HG03439 (cell line): ENCODE data around the gene BEGAIN.
"Not testable (repeated sequence)": the region's sequence is repeated elsewhere in the genome, so short reads cannot be mapped to it uniquely, and the experiment has no call there.

Experiments used
- ATAC-seq: cut with Tn5 transposase; IDR thresholded peaks from one replicate; pipeline ENCODE4 v1.9.1; 2021; ENCODE audit warnings: mild to moderate bottlenecking, moderate library complexity; ENCODE audit not compliant: unreplicated experiment

Gene BEGAIN

GRCh38 chr14:100525615-100526014, 61.6 kb downstream of the BEGAIN start:
- no peak for ATAC-seq

GRCh38 chr14:100524933-100525243, 62.3 kb downstream of the BEGAIN start:
- ATAC-seq: no peak

DNA sequence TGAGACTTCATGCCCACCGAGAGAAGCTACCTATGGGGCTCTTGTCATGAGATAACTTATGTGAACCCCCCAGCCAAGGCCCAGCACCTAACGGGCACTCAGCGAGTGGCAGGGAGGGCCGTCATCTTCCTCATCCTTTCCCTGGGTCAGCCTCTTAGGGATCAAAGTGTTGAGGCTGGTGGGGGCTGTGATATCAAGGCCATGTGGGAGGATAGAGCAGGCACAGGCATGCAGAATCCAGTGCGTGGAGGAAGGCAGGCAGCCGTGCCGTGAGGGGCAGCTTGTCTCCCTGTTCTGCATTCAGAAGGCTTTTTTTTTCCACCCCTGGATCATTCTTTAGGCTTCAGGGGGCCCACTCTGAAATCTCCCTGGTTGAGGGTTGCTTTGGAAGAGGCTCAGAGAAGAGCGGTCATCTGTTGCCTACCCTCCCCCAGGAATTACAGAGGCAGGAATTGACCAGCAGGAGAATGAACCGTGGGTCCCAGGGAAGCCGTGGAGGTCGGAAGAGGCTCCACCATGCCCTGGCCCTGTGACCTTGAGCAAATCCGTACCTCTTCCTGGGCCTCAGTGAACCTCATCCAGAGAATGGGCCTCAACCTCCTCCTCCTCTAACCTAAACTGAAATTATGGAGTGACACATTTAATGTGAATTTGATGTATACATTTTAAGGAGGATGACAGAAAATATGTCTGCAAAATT, 62.8 kb downstream of the BEGAIN start:
- ATAC-seq: no peak

GRCh38 chr14:100523843-100524169, 63.4 kb downstream of the BEGAIN start:
- no peak for ATAC-seq

- ATAC-seq: no peak
Measured at GRCh38 chr14:100523131-100523842, 63.9 kb downstream of the BEGAIN start.

GRCh38 chr14:100522616-100523099, 64.6 kb downstream of the BEGAIN start:
- no peak for ATAC-seq

DNA sequence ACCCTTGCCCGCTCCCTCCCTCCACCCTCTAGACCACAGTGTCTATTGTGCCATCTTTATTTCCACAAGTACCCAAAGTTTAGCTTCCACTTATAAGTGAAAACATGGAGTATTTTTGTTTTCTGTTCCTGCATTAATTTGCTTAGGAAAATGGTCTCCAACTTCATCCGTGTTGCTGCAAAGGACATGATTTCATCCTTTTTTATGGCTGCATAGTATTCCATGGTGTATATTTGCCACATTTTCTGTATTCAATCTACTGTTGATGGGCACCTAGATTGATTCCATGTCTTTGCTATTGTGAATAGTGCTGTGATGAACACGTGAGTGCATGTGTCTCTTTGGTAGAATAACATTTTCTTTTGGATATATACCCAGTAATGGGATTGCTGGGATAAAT, 81.2 kb downstream of the BEGAIN start:
- ATAC-seq: not testable (repeated sequence)

DNA sequence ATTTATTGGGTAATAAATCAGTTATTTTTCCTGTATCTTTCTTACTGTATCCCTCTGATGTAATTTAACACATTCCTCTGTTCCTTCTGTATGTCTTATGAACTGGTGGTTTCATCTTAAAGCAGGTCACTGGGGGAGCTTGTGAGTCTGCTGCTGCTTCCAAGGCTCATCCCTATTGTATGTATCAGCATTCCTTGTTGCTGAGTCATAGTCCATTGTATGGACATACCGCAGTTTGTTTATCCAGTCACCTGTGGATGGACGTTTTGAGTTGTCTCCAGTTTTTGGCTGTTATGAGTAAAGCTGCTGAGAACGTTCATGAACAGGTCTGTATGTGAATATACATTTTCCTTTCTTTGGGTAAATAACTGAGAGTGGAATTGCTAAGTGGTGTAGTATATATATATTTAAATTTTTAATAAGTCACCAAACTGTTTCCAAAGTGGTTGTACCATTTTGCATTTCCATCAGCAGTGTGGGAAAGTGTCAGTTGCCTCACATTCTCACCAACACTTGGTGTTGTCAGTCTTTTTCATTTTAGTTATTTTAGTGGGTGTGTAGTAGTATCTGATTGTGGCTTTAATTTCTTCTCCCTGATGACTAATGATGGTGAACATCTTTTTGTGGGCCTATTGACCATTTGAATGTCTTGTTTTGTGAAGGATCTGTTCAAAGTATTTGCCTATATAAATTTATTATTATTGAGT, 82.7 kb downstream of the BEGAIN start:
- no peak for ATAC-seq

DNA sequence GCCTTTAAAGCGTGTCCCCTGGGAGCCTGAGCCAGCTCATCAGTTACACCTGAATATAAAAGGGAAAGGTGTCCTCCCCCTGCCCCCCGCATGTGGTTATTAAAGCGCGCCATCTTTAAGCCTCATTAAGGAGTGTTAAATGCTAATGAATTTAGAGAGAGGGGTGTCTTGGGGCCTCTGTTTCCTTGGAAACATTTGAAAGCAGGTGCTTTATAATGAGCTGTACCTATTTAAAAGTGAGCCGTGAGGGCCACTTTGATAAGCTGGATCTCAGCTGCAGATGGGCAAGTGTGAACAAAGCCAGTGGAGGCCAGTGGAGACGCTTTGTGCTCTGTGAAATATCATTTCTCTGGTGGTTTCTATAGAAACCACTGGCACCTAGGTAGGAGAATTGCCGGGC, 84.0 kb downstream of the BEGAIN start:
- no peak for ATAC-seq

DNA sequence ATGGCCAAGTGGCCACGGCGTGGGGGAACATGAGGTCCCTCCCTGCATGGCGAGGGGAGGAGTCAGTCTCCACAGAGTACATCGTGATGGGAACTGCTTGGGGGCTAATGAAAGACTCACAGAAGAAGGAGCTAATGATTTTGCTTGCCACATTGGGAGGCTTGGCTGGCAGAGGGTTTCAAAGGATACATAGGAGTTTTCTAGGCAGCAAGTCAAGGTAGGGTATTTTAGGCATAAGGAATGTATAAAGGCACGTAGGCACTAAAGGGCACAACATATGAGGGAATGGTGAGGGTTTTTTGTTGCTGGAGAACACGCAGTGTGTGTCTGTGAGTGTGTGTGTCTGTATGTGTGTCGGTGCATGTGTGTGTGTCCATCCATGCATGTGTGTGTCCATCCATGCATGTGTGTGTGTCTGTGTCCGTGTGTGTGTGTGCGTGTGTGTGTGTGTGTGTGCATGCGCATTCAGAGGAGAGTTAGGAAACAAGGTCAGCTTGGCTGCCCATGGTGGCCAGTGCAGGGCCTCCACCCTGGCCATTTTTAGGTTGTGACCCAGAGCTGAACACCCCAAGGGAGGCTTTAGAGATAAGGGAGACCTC, 84.5 kb downstream of the BEGAIN start:
- ATAC-seq: no peak

DNA sequence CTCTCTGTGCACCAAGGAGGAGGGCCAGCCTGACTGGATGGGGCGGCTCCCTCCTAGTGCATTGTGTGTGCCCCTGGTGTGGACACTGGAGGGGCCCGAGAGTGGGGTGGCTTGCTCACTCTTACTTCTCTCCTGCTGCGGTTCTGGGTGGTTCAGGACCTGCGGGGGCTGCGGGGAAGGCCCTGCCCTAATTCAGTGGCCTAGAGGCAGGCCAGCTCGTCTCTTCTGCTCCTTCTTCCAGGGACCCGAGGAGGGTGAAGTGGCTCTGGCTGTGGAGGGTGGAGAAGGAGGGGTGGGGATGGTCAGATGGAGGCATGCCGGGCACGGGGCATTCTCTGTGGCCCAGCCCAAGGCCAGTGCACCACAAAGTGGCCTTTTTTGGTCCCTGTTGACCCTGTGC, 87.1 kb downstream of the BEGAIN start:
- ATAC-seq: no peak

- ATAC-seq: no peak
Measured at GRCh38 chr14:100498068-100498467, 89.1 kb downstream of the BEGAIN start.

- ATAC-seq: no peak
Measured at GRCh38 chr14:100495917-100496316, 91.3 kb downstream of the BEGAIN start.

- no peak for ATAC-seq
Measured at GRCh38 chr14:100494645-100495044, 92.6 kb downstream of the BEGAIN start.

GRCh38 chr14:100490252-100490651, 97.0 kb downstream of the BEGAIN start:
- no peak for ATAC-seq

DNA sequence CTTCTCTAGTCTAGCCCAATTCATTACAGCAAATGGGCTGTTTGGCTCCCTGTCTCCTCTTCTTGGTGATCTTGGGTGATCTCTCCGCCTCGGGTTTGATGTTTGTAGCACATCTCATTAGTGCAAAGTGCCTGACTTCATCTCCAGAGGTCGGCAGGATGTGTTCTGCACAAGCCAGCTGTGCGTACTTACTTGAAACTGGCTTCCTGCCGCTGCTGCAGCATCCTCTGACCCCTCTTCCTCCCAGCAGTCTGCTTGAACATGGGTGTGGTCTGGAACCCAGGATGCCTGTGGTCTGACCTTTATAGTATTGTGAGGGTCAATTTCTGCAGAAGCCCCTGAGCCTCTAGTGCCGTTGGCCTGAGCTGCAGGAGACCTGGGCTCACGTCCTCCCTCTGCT, 99.2 kb downstream of the BEGAIN start:
- ATAC-seq: no peak

- ATAC-seq: no peak
Measured at GRCh38 chr14:100487304-100487703, 99.9 kb downstream of the BEGAIN start.
